Endodermal cell (in vitro differentiated cells): Measurements from ENCODE around the gene N4BP3. TPM values are rescaled to one million over a fixed set of nuclear protein-coding genes. Genes with fewer than 3 reads are reported as not detected.
"Not testable (repeated sequence)": the region's sequence is repeated elsewhere in the genome, so short reads cannot be mapped to it uniquely, and the experiment has no call there.

Experiments used
- DNase-seq: peaks from one replicate; pipeline ENCODE4 v3.0.0-alpha.2; 2017
- H3K27ac ChIP-seq: 2 replicates; pipeline ENCODE4 v1.5.1; 2013; ENCODE audit warnings: mild to moderate bottlenecking, low read depth, low read length, moderate library complexity
- H3K27me3 ChIP-seq: 2 replicates; pipeline ENCODE4 v1.6.1; 2013; ENCODE audit warnings: mild to moderate bottlenecking, low read length, moderate library complexity; ENCODE audit not compliant: insufficient read depth, control insufficient read depth, poor library complexity, severe bottlenecking
- H3K36me3 ChIP-seq: 2 replicates; pipeline ENCODE4 v1.7.0; 2013; ENCODE audit warnings: mild to moderate bottlenecking, low read length, moderate library complexity; ENCODE audit not compliant: control insufficient read depth, insufficient read depth
- H3K4me1 ChIP-seq: one replicate; pipeline ENCODE4 v1.7.0; 2013; ENCODE audit warnings: low read length; ENCODE audit not compliant: control insufficient read depth, insufficient read depth
- H3K4me3 ChIP-seq: 2 replicates; pipeline ENCODE4 v1.5.1; 2013; ENCODE audit warnings: mild to moderate bottlenecking, low read length, moderate library complexity
- H3K9ac ChIP-seq: 2 replicates; pipeline ENCODE4 v1.6.1; 2013; ENCODE audit warnings: mild to moderate bottlenecking, low read length, moderate library complexity; ENCODE audit not compliant: poor library complexity, severe bottlenecking; ENCODE audit errors: extremely low read depth
- H3K9me3 ChIP-seq: 2 replicates; pipeline ENCODE4 v1.6.1; 2013; ENCODE audit warnings: mild to moderate bottlenecking, low read length, moderate library complexity; ENCODE audit not compliant: control insufficient read depth
- H3K27ac Mint-ChIP-seq: 2 replicates; pipeline ENCODE4 v1.8.0; 2020; ENCODE audit warnings: mixed read lengths
- H3K27me3 Mint-ChIP-seq: 2 replicates; pipeline ENCODE4 v1.8.0; 2021; ENCODE audit warnings: mild to moderate bottlenecking, mixed read lengths; ENCODE audit not compliant: insufficient read depth
- H3K36me3 Mint-ChIP-seq: 2 replicates; pipeline ENCODE4 v1.8.0; 2020; ENCODE audit warnings: low read depth, mixed read lengths
- H3K4me1 Mint-ChIP-seq: 2 replicates; pipeline ENCODE4 v1.8.0; 2020; ENCODE audit warnings: mixed read lengths
- H3K4me3 Mint-ChIP-seq: 2 replicates; pipeline ENCODE4 v1.8.0; 2020; ENCODE audit warnings: mild to moderate bottlenecking, moderate library complexity, mixed read lengths
- H3K9me3 Mint-ChIP-seq: 2 replicates; pipeline ENCODE4 v1.8.0; 2020; ENCODE audit warnings: mild to moderate bottlenecking, mixed read lengths
- CTCF ChIP-seq: fragments of 200-600 bp; sonication (generic); conservative IDR thresholded peaks from 2 replicates; pipeline ENCODE4 v1.5.0; 2021; ENCODE audit warnings: antibody characterized with exemption, mild to moderate bottlenecking
- WGBS, 2 experiments: methylation state at CpG; one replicate each; pipeline versions ENCODE4 v1.1.5 to v1.1.7; 2013; ENCODE audit warnings: missing lambda C conversion rate in 2 of 2, mixed read lengths in 1 of 2; ENCODE audit not compliant: insufficient coverage in 1 of 2, insufficient read length in 1 of 2; 5-methylcytosine and 5-hydroxymethylcytosine counted together
- total RNA-seq, 2 donors: library from RNA; stranded (reverse); fragmentation: NEBNext Ultra II Directional in 1 of 2; extraction: Animal tissue kit (Norgen Biotek cat#: 25700) in 1 of 2; gene quantifications; 2 replicates in 1 of 2; 3 replicates in 1 of 2; pipeline ENCODE4 v1.2.1, GENCODE V29; 2021

The N4BP3 gene
- total RNA-seq, 2 donors from 2014 or later: 12.7 to 15.2 TPM

- H3K4me1 ChIP-seq: peaks cover 7% of the 10 kb centered on the region
- H3K9me3 ChIP-seq: no peaks in the 10 kb centered on the region
- no peaks in the 10 kb centered on the region for H3K36me3 Mint-ChIP-seq
- H3K27me3 Mint-ChIP-seq: no peaks in the 10 kb centered on the region
- H3K27ac Mint-ChIP-seq: peak overlapping the region; percentile 44
- H3K9me3 Mint-ChIP-seq: no peaks in the 10 kb centered on the region
- H3K4me3 ChIP-seq: no peak overlapping the region
- WGBS, 2 experiments: 94 to 95% methylated on average over 5 to 9 of the region's 10 CpGs
- no peaks in the 10 kb centered on the region for H3K27me3 ChIP-seq
- H3K4me3 Mint-ChIP-seq: no peak overlapping the region
- no peak overlapping the region for H3K9ac ChIP-seq
- H3K36me3 ChIP-seq: peaks cover 29% of the 10 kb centered on the region
- no peak overlapping the region for H3K27ac ChIP-seq
- H3K4me1 Mint-ChIP-seq: peaks cover 10% of the 10 kb centered on the region
- TF ChIP-seq CTCF: no peak
- DNase-seq: peak; percentile 56
Observed at GRCh38 chr5:178125253-178125906, 12.0 kb downstream of the N4BP3 start.

GRCh38 chr5:178126556-178126955 lies 13.2 kb downstream of the N4BP3 start:
- WGBS, 2 experiments: 0 to 26% methylated on average over 1 to 3 of the region's 3 CpGs
- Mint-ChIP-seq H3K36me3 (no peaks in the 10 kb centered on the region), H3K4me1 (peaks cover 13% of the 10 kb centered on the region), H3K9me3 (no peaks in the 10 kb centered on the region), H3K27me3 (no peaks in the 10 kb centered on the region), H3K27ac (peak overlapping the region; percentile 90), H3K4me3 (no peak overlapping the region)
- Histone ChIP-seq H3K9me3 (no peaks in the 10 kb centered on the region), H3K36me3 (peaks cover 20% of the 10 kb centered on the region), H3K4me1 (peaks cover 7% of the 10 kb centered on the region), H3K9ac (no peak overlapping the region), H3K27ac (peak overlapping the region; percentile 47), H3K4me3 (peak overlapping the region; percentile 35), H3K27me3 (no peaks in the 10 kb centered on the region)
- no peak for TF ChIP-seq CTCF
- peak; percentile 87 for DNase-seq

GRCh38 chr5:178127300-178128009 lies 14.1 kb downstream of the N4BP3 start:
- not testable (repeated sequence) for H3K9me3 Mint-ChIP-seq, H3K4me3 ChIP-seq, H3K4me3 Mint-ChIP-seq, H3K27me3 Mint-ChIP-seq, H3K9me3 ChIP-seq, H3K4me1 ChIP-seq, H3K27ac ChIP-seq, H3K36me3 Mint-ChIP-seq, H3K27me3 ChIP-seq, H3K9ac ChIP-seq
- WGBS, 2 experiments: 91 to 94% methylated on average over 9 to 13 of the region's 14 CpGs
- H3K36me3 ChIP-seq: peaks cover 11% of the 10 kb centered on the region
- H3K27ac Mint-ChIP-seq: peak overlapping the region; percentile 90
- peak; percentile 72 for DNase-seq
- H3K4me1 Mint-ChIP-seq: peaks cover 15% of the 10 kb centered on the region
